Endothelial cell of umbilical vein (primary cell): ENCODE results near the gene SLCO2A1.

Experiments
- EZH2 ChIP-seq: IDR thresholded peaks from 2 replicates; pipeline ENCODE4 v1.6.1; 2012; ENCODE audit warnings: borderline replicate concordance, low read depth, mild to moderate bottlenecking, moderate library complexity, low read length, inconsistent platforms; ENCODE audit not compliant: severe bottlenecking
- MYC ChIP-seq: IDR thresholded peaks from one replicate; pipeline ENCODE4 v1.6.1; 2011; ENCODE audit warnings: mild to moderate bottlenecking, low read depth, low read length
- POLR2A ChIP-seq: IDR thresholded peaks from 2 replicates; pipeline ENCODE4 v1.6.1; 2012; ENCODE audit warnings: low read depth, mild to moderate bottlenecking, control low read depth, low read length
- TF ChIP-seq, protein P1 (sequence below), 2 donors: IDR thresholded peaks; 1 replicate in 1 of 2; 2 replicates in 1 of 2; pipeline ENCODE4 v1.5.1; 2011; ENCODE audit warnings: low read length in 2 of 2, mild to moderate bottlenecking in 2 of 2, moderate library complexity in 2 of 2, control low read depth in 1 of 2, inconsistent platforms in 1 of 2, low read depth in 1 of 2; ENCODE audit not compliant: insufficient read depth in 1 of 2; ENCODE audit errors: extremely low read depth in 1 of 2
- TF ChIP-seq, protein P2 (sequence below): IDR thresholded peaks from 2 replicates; pipeline ENCODE4 v1.6.1; 2011; ENCODE audit not compliant: insufficient read depth, insufficient read length

DNA sequence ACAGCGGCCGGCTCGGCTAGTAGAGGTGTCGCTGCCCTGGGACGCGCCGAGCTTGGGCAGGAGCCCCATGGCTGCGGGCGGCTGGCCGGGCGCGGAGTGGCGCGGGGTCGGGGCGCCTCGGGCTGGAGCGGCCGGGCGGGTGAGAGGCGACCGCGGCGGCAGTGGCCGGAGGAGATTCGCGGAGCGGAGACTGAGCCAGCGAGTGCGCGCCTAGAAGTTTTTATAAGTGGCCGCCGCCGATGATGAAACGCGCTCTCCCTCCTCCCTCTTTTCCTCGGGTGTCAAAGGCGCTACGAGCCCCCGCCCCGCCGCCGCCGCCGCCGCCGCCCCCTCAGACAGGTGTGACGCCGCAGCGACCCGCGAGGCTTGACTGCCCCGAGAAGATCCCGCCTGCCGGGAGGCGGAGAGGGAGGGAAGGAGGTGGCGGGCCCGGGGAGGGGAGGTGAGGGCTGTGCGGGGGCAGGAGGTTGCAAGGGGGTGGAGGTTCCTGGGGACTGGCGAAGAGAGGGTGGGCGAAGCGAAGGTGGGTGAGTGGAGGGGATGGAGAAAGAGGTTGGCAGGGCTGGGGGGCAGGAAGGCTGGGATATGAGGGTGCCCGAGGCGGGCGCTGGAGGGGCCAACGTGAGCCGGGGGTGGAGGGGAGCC, at the start of gene SLCO2A1:
- TF ChIP-seq, protein P1, sequence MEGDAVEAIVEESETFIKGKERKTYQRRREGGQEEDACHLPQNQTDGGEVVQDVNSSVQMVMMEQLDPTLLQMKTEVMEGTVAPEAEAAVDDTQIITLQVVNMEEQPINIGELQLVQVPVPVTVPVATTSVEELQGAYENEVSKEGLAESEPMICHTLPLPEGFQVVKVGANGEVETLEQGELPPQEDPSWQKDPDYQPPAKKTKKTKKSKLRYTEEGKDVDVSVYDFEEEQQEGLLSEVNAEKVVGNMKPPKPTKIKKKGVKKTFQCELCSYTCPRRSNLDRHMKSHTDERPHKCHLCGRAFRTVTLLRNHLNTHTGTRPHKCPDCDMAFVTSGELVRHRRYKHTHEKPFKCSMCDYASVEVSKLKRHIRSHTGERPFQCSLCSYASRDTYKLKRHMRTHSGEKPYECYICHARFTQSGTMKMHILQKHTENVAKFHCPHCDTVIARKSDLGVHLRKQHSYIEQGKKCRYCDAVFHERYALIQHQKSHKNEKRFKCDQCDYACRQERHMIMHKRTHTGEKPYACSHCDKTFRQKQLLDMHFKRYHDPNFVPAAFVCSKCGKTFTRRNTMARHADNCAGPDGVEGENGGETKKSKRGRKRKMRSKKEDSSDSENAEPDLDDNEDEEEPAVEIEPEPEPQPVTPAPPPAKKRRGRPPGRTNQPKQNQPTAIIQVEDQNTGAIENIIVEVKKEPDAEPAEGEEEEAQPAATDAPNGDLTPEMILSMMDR (IDR thresholded peaks at IDR 0.05; ENCODE audit: extremely low read depth in 1 of 2, insufficient read depth in 1 of 2, low read depth in 1 of 2, low read length in 2 of 2), result no peak
- TF ChIP-seq POLR2A (no peak), EZH2 (no peak), MYC (no peak)
- TF ChIP-seq, protein P2, sequence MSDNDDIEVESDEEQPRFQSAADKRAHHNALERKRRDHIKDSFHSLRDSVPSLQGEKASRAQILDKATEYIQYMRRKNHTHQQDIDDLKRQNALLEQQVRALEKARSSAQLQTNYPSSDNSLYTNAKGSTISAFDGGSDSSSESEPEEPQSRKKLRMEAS, result no peak
